GM12878 (cell line): ENCODE data around the gene MED13L. TPM values are rescaled to one million over a fixed set of nuclear protein-coding genes. Genes with fewer than 3 reads are reported as not detected.

Experiments
- CHD1 ChIP-seq: IDR thresholded peaks from 2 replicates; pipeline ENCODE4 v1.6.1; 2012; ENCODE audit warnings: low read depth, low read length, improper control_type of control experiment
- NR2C1 ChIP-seq: fragments of 450-650 bp; IDR thresholded peaks from 2 replicates; pipeline ENCODE4 v1.6.1; 2017; ENCODE audit warnings: antibody characterized with exemption, mild to moderate bottlenecking, moderate library complexity
- polyA plus RNA-seq, 11 experiments: library from polyadenylated mRNA; depleted of rRNA in 4 of 11; unstranded in 6 of 11; stranded (reverse) in 5 of 11; fragments of >200 nt; fragmentation: Nextera tagmentation in 4 of 11; fragmentation: Illumina TruSeq in 1 of 11; extraction: Ambion mirVana in 4 of 11; extraction: Trizol in 1 of 11; gene quantifications; 1 replicate in 1 of 11; 2 replicates in 10 of 11; pipeline versions ENCODE4 v1.2.1 to v1.2.3, GENCODE V29; 2011 to 2016; ENCODE audit warnings: inconsistent platforms in 2 of 11, missing spikeins in 2 of 11, low read depth in 1 of 11
- total RNA-seq, 4 experiments: library from RNA; depleted of rRNA in 3 of 4; stranded (reverse); fragments of >200 nt in 3 of 4; fragmentation: Illumina TruSeq in 1 of 4; extraction: Trizol in 1 of 4; gene quantifications; 2 replicates each; pipeline versions ENCODE4 v1.2.1 to v1.2.3, GENCODE V29; 2013 to 2021
- TF ChIP-seq, protein P1 (sequence below): IDR thresholded peaks from 2 replicates; pipeline ENCODE4 v1.6.1; 2012; ENCODE audit warnings: improper control_type of control experiment, low read depth, low read length; ENCODE audit not compliant: insufficient replicate concordance

Gene MED13L
- total and polyA plus RNA-seq, 10 of the 15 experiments (the other 5 are each of a cell fraction or from before 2014, with no cell fraction given), result 3.7 to 30.1 (median 9.1) TPM

DNA sequence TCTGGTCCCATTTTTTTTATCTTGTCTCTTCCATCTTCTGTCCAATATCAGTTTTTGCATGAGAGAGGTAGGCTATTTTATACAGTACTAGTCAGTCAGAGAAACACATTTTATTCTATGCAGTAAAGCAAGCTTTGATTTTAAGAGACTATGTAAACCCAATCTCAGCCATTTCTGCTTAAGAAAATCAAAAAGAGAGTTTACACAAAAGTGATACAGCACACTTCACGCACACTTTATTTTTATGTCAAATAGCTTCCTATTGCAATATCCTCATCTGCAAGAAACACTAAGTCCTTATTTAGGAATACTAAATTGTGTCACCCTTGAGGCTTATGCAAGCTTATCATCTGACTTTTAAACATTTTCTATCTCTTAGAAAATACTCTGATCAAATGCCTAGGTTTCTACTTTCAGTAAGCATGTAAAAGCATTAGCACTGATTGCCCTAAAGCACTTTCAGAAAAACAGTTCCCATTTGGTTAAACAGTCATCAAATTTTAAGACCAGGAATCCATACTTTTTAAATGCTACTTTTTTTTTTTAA lies 78.3 kb downstream of the MED13L start (continued):
- TF ChIP-seq, protein P1, sequence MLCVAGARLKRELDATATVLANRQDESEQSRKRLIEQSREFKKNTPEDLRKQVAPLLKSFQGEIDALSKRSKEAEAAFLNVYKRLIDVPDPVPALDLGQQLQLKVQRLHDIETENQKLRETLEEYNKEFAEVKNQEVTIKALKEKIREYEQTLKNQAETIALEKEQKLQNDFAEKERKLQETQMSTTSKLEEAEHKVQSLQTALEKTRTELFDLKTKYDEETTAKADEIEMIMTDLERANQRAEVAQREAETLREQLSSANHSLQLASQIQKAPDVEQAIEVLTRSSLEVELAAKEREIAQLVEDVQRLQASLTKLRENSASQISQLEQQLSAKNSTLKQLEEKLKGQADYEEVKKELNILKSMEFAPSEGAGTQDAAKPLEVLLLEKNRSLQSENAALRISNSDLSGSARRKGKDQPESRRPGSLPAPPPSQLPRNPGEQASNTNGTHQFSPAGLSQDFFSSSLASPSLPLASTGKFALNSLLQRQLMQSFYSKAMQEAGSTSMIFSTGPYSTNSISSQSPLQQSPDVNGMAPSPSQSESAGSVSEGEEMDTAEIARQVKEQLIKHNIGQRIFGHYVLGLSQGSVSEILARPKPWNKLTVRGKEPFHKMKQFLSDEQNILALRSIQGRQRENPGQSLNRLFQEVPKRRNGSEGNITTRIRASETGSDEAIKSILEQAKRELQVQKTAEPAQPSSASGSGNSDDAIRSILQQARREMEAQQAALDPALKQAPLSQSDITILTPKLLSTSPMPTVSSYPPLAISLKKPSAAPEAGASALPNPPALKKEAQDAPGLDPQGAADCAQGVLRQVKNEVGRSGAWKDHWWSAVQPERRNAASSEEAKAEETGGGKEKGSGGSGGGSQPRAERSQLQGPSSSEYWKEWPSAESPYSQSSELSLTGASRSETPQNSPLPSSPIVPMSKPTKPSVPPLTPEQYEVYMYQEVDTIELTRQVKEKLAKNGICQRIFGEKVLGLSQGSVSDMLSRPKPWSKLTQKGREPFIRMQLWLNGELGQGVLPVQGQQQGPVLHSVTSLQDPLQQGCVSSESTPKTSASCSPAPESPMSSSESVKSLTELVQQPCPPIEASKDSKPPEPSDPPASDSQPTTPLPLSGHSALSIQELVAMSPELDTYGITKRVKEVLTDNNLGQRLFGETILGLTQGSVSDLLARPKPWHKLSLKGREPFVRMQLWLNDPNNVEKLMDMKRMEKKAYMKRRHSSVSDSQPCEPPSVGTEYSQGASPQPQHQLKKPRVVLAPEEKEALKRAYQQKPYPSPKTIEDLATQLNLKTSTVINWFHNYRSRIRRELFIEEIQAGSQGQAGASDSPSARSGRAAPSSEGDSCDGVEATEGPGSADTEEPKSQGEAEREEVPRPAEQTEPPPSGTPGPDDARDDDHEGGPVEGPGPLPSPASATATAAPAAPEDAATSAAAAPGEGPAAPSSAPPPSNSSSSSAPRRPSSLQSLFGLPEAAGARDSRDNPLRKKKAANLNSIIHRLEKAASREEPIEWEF, result no peak
- TF ChIP-seq CHD1 (no peak), NR2C1 (no peak)
- TF ChIP-seq, all 136 proteins: peak for 0
